ENCODE results near the gene SLC51B. TPM values are rescaled to one million over a fixed set of nuclear protein-coding genes. Genes with fewer than 3 reads are reported as not detected.

Gene SLC51B
- total RNA-seq, 1 donor from 2014 or later, result not detected

- Mint-ChIP-seq H3K27ac (ENCODE audit: unreplicated experiment) (peak overlapping the region; percentile 9), H3K4me3 (ENCODE audit: unreplicated experiment) (peak overlapping the region; percentile 64)
These were observed 5.1 kb downstream of the SLC51B start for GRCh38 chr15:65050270-65050669.

DNA sequence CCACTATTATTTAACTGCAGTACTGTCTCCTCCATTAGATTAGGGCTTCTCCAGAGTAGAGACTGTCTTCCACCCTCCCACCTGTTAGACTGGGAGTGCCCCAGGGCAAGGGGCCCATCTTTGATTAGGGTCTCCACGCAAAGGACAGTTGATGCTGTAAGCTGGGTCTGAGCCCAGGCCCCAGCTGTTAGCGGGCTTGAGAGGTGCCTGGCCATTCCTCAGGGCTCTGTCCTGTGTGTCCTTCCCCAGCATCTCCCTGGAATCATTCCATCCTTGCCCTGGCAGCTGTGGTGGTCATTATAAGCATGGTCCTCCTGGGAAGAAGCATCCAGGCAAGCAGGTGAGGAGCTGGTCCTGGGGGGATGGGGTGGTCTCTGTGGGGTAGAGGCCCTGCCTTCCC lies 6.1 kb downstream of the SLC51B start:
- Mint-ChIP-seq H3K36me3 (ENCODE audit: unreplicated experiment) (peaks cover 1% of the 10 kb centered on the region), H3K4me3 (ENCODE audit: unreplicated experiment) (no peak overlapping the region), H3K27ac (ENCODE audit: unreplicated experiment) (no peak overlapping the region), H3K27me3 (ENCODE audit: unreplicated experiment) (no peaks in the 10 kb centered on the region), H3K4me1 (ENCODE audit: unreplicated experiment) (peaks cover 23% of the 10 kb centered on the region), H3K9me3 (ENCODE audit: unreplicated experiment) (no peaks in the 10 kb centered on the region)
- no peak for TF ChIP-seq CTCF (IDR thresholded peaks at IDR 0.05)
- DNase-seq (ENCODE audit: extremely low spot score, unreplicated experiment), result no peak

More at GRCh38 chr15:65050270-65050669, 5.1 kb downstream of the SLC51B start:
- Mint-ChIP-seq H3K27me3 (ENCODE audit: unreplicated experiment) (no peaks in the 10 kb centered on the region), H3K36me3 (ENCODE audit: unreplicated experiment) (peaks cover 1% of the 10 kb centered on the region), H3K4me1 (ENCODE audit: unreplicated experiment) (peaks cover 16% of the 10 kb centered on the region), H3K9me3 (ENCODE audit: unreplicated experiment) (no peaks in the 10 kb centered on the region)
- no peak for DNase-seq (ENCODE audit: extremely low spot score, unreplicated experiment)
- no peak for TF ChIP-seq CTCF (IDR thresholded peaks at IDR 0.05)

- H3K9me3 Mint-ChIP-seq (ENCODE audit: unreplicated experiment), result no peaks in the 10 kb centered on the region
- no peak overlapping the region for H3K4me3 Mint-ChIP-seq (ENCODE audit: unreplicated experiment)
- no peaks in the 10 kb centered on the region for H3K27me3 Mint-ChIP-seq (ENCODE audit: unreplicated experiment)
- no peak for TF ChIP-seq CTCF (IDR thresholded peaks at IDR 0.05)
- DNase-seq (ENCODE audit: extremely low spot score, unreplicated experiment), result no peak
- H3K27ac Mint-ChIP-seq (ENCODE audit: unreplicated experiment), result no peak overlapping the region
- peaks cover 1% of the 10 kb centered on the region for H3K36me3 Mint-ChIP-seq (ENCODE audit: unreplicated experiment)
- peaks cover 32% of the 10 kb centered on the region for H3K4me1 Mint-ChIP-seq (ENCODE audit: unreplicated experiment)
These were observed 7.8 kb downstream of the SLC51B start for GRCh38 chr15:65052956-65053355.

DNA sequence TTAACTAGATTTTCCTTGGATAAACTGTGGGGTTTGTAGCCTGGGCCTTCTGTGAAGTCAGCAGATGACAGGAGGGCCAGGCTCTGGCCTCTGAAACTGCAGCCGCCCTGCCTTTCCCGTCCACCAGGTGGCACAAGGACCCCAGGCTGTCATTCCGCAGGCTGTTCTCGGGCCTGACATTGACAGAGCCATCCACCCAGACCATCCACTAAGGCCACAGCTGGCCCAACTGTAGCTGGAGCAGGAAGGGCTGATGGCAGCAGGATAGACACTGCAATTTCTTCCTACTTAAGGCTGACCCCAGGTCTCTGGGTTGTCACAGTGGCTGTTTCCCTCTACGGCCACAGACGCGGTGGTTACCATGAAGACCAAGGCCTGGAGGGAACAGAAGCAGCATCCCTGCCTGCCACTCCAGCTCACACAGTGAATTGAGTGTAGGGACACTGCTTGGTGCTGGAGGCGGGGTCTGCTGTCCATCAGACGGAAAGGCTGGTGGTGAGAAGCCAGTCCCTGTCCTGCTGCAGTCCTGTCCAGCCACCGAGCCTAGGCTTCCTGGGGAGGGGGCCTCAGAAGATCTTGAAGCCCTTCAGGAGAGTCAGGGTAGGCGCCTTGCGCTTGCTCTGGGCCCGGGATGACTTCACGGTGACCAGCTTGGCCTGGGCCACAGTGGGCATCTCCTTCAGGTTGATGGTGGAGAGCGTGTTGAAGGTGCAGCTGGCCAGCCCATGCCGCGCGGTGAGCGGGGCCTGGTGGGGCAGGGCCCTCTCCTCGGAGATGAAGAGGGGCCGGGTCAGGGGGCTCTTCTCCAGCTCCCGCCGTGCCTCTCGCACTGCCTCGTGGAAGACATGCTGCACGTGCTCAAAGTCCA lies 9.4 kb downstream of the SLC51B start:
- peaks cover 25% of the 10 kb centered on the region for H3K4me1 Mint-ChIP-seq (ENCODE audit: unreplicated experiment)
- peak; percentile 91 for DNase-seq (ENCODE audit: extremely low spot score, unreplicated experiment)
- no peaks in the 10 kb centered on the region for H3K9me3 Mint-ChIP-seq (ENCODE audit: unreplicated experiment)
- no peak overlapping the region for H3K4me3 Mint-ChIP-seq (ENCODE audit: unreplicated experiment)
- TF ChIP-seq CTCF (IDR thresholded peaks at IDR 0.05), result peak; percentile 94
- H3K36me3 Mint-ChIP-seq (ENCODE audit: unreplicated experiment), result peaks cover 1% of the 10 kb centered on the region
- H3K27me3 Mint-ChIP-seq (ENCODE audit: unreplicated experiment), result no peaks in the 10 kb centered on the region
- no peak overlapping the region for H3K27ac Mint-ChIP-seq (ENCODE audit: unreplicated experiment)

GRCh38 chr15:65055201-65055870 lies 10.1 kb downstream of the SLC51B start:
- no peak overlapping the region for H3K4me3 Mint-ChIP-seq (ENCODE audit: unreplicated experiment)
- no peak for TF ChIP-seq CTCF (IDR thresholded peaks at IDR 0.05)
- H3K36me3 Mint-ChIP-seq (ENCODE audit: unreplicated experiment), result peaks cover 1% of the 10 kb centered on the region
- H3K4me1 Mint-ChIP-seq (ENCODE audit: unreplicated experiment), result peaks cover 17% of the 10 kb centered on the region
- H3K27ac Mint-ChIP-seq (ENCODE audit: unreplicated experiment), result no peak overlapping the region
- H3K9me3 Mint-ChIP-seq (ENCODE audit: unreplicated experiment), result no peaks in the 10 kb centered on the region
- no peak for DNase-seq (ENCODE audit: extremely low spot score, unreplicated experiment)
- no peaks in the 10 kb centered on the region for H3K27me3 Mint-ChIP-seq (ENCODE audit: unreplicated experiment)

All from osteocyte (in vitro differentiated cells).